ENCODE results near the gene GOLPH3. TPM values are rescaled to one million over a fixed set of nuclear protein-coding genes. Genes with fewer than 3 reads are reported as not detected.
A peak's percentile ranks its signal among the peaks of the same experiment; 100 is the strongest.

Gene GOLPH3
- total and polyA plus RNA-seq, 2 experiments from 2014 or later: 68.5 to 96.1 TPM

DNA sequence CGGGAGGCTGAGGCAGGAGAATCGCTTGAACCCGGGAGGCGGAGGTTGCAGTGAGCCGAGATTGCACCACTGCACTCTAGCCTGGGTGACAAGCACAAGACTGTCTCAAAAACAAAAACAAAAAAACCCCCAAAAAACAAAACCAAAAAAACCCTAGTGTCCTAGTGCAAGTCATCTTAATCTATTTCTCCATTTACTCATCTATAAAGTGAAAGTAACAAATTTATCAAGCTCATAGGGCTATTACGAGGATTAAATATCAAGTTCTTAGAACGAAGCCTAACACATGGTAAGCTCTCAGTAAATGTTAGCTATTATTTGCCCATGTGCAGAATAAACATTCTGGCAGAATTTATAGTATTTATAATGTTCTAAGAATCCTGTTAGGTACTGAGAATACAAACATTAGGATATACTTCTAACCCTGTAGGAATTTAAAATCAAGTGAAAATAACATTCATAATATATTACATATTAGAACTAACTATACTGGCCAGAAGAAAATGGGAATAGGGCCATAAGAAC is 45.0 kb downstream of the GOLPH3 start (continued):
- TF ChIP-seq, protein P1, sequence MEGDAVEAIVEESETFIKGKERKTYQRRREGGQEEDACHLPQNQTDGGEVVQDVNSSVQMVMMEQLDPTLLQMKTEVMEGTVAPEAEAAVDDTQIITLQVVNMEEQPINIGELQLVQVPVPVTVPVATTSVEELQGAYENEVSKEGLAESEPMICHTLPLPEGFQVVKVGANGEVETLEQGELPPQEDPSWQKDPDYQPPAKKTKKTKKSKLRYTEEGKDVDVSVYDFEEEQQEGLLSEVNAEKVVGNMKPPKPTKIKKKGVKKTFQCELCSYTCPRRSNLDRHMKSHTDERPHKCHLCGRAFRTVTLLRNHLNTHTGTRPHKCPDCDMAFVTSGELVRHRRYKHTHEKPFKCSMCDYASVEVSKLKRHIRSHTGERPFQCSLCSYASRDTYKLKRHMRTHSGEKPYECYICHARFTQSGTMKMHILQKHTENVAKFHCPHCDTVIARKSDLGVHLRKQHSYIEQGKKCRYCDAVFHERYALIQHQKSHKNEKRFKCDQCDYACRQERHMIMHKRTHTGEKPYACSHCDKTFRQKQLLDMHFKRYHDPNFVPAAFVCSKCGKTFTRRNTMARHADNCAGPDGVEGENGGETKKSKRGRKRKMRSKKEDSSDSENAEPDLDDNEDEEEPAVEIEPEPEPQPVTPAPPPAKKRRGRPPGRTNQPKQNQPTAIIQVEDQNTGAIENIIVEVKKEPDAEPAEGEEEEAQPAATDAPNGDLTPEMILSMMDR (conservative IDR thresholded peaks at IDR 0.05; ENCODE audit: low read depth in 2 of 2): no peak
- TF ChIP-seq EZH2 (IDR thresholded peaks at IDR 0.05; ENCODE audit: low read depth, unreplicated experiment): no peak

DNA sequence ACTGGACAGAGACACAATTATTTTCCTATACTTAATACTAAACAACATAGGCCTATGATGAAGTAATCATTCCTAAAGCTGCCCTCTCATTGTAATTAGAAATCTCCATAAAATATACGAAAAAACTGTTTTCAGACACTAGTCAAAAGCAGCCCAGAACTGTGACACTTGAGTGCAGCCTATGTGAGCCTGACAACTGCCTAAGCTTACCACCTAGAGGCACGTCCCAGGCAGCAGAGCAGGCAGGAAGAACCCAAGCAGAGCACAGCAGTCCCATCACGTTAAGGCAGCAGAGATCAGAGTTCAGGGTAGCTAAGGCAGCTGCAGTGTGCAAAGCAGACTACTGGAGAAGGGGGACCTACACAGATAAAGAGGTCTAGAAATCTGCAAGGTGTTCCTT is 46.4 kb downstream of the GOLPH3 start:
- H3K9me2 ChIP-seq (ENCODE audit: insufficient read depth): no peaks in the 10 kb centered on the region
- peaks cover 16% of the 10 kb centered on the region for H4K20me1 ChIP-seq (replicated peaks; ENCODE audit: insufficient read depth)
- H3K27me3 Mint-ChIP-seq (ENCODE audit: insufficient read depth, low read depth, poor library complexity): no peaks in the 10 kb centered on the region
- H3K4me1 ChIP-seq (ENCODE audit: insufficient read depth): no peaks in the 10 kb centered on the region
- no peak for TF ChIP-seq EZH2 (IDR thresholded peaks at IDR 0.05; ENCODE audit: low read depth, unreplicated experiment)
- TF ChIP-seq, protein P1 (conservative IDR thresholded peaks at IDR 0.05; ENCODE audit: low read depth in 2 of 2): no peak
- no peak for TF ChIP-seq ZNF114 (CRISPR knock-in tag; IDR thresholded peaks at IDR 0.05)
- TF ChIP-seq EZH2phosphoT487 (IDR thresholded peaks at IDR 0.05; ENCODE audit: unreplicated experiment): no peak
- TF ChIP-seq CREB1 (CRISPR knock-in tag; IDR thresholded peaks at IDR 0.05; ENCODE audit: low read depth): no peak
- no peak for TF ChIP-seq STAT1 (IDR thresholded peaks at IDR 0.05; ENCODE audit: unreplicated experiment)
- no peak overlapping the region for H3K4me2 ChIP-seq
- H3K4me3 Mint-ChIP-seq: no peak overlapping the region
- no peaks in the 10 kb centered on the region for H3F3A ChIP-seq (replicated peaks; ENCODE audit: low read depth)
- H3K27ac Mint-ChIP-seq: peak overlapping the region; percentile 9
- peaks cover 20% of the 10 kb centered on the region; the same call in 2 of the 3 replicates for H3K36me3 Mint-ChIP-seq (ENCODE audit: low read depth)
- peaks cover 82% of the 10 kb centered on the region for H3K79me2 ChIP-seq (replicated peaks; ENCODE audit: insufficient read depth)
- no peaks in the 10 kb centered on the region for H3K27me3 ChIP-seq (ENCODE audit: insufficient read depth)
- peak; percentile 19 for DNase-seq (ENCODE audit: low spot score)
- H3K9me3 Mint-ChIP-seq: no peaks in the 10 kb centered on the region
- H3K27ac ChIP-seq (ENCODE audit: low read depth): peak overlapping the region; percentile 30; the same call in 1 of the 2 replicates
- no peak overlapping the region for H2AFZ ChIP-seq
- peaks cover 6% of the 10 kb centered on the region; the same call in 1 of the 2 replicates for H3K36me3 ChIP-seq (ENCODE audit: insufficient read depth)
- peaks cover 22% of the 10 kb centered on the region for H3K4me1 Mint-ChIP-seq
- no peak overlapping the region for H3K4me3 ChIP-seq
- ATAC-seq: peak; percentile 86

DNA sequence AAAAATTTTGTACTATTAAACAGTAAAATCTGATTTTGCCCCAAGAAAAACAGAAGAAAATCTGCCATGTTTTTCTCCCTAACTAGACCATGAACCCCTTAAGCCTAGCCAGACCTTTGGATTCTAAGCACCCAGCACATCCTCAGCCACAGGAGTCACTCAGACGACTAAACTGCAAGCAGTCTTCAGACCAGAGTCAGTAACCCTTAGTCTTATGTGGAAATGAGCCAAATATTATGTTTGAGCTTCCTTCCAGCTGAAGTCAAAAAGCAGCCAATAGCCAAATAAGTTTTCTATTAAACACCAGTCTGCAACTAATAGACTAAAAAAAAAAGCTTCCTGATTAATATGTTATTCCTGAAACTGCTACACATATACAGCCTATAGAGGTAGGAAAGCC is 47.4 kb downstream of the GOLPH3 start:
- Histone ChIP-seq H3K79me2 (replicated peaks; ENCODE audit: insufficient read depth) (peaks cover 83% of the 10 kb centered on the region), H2AFZ (no peak overlapping the region), H3K4me3 (no peak overlapping the region), H4K20me1 (replicated peaks; ENCODE audit: insufficient read depth) (peaks cover 12% of the 10 kb centered on the region), H3F3A (replicated peaks; ENCODE audit: low read depth) (no peaks in the 10 kb centered on the region), H3K4me2 (no peak overlapping the region), H3K27me3 (ENCODE audit: insufficient read depth) (no peaks in the 10 kb centered on the region), H3K27ac (ENCODE audit: low read depth) (no peak overlapping the region), H3K9me2 (ENCODE audit: insufficient read depth) (no peaks in the 10 kb centered on the region), H3K4me1 (ENCODE audit: insufficient read depth) (no peaks in the 10 kb centered on the region), H3K36me3 (ENCODE audit: insufficient read depth) (peaks cover 6% of the 10 kb centered on the region; the same call in 1 of the 2 replicates)
- H3K27ac Mint-ChIP-seq: no peak overlapping the region
- no peak overlapping the region for H3K4me3 Mint-ChIP-seq
- H3K9me3 Mint-ChIP-seq: no peaks in the 10 kb centered on the region
- no peaks in the 10 kb centered on the region for H3K27me3 Mint-ChIP-seq (ENCODE audit: insufficient read depth, low read depth, poor library complexity)
- DNase-seq (ENCODE audit: low spot score) (no peak), ATAC-seq (no peak)
- H3K36me3 Mint-ChIP-seq (ENCODE audit: low read depth): peaks cover 20% of the 10 kb centered on the region; the same call in 2 of the 3 replicates
- H3K4me1 Mint-ChIP-seq: peaks cover 22% of the 10 kb centered on the region
- TF ChIP-seq EZH2phosphoT487 (IDR thresholded peaks at IDR 0.05; ENCODE audit: unreplicated experiment) (no peak), ZNF114 (CRISPR knock-in tag; IDR thresholded peaks at IDR 0.05) (no peak), STAT1 (IDR thresholded peaks at IDR 0.05; ENCODE audit: unreplicated experiment) (no peak), CREB1 (CRISPR knock-in tag; IDR thresholded peaks at IDR 0.05; ENCODE audit: low read depth) (no peak), EZH2 (IDR thresholded peaks at IDR 0.05; ENCODE audit: low read depth, unreplicated experiment) (no peak), NANOG (IDR thresholded peaks at IDR 0.05; ENCODE audit: borderline replicate concordance) (no peak), JUNB (IDR thresholded peaks at IDR 0.05; ENCODE audit: unreplicated experiment) (no peak), POLR2AphosphoS5 (IDR thresholded peaks at IDR 0.05; ENCODE audit: low read depth) (no peak)
- TF ChIP-seq, protein P2, sequence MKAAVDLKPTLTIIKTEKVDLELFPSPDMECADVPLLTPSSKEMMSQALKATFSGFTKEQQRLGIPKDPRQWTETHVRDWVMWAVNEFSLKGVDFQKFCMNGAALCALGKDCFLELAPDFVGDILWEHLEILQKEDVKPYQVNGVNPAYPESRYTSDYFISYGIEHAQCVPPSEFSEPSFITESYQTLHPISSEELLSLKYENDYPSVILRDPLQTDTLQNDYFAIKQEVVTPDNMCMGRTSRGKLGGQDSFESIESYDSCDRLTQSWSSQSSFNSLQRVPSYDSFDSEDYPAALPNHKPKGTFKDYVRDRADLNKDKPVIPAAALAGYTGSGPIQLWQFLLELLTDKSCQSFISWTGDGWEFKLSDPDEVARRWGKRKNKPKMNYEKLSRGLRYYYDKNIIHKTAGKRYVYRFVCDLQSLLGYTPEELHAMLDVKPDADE (IDR thresholded peaks at IDR 0.05): no peak
- TF ChIP-seq, protein P3, sequence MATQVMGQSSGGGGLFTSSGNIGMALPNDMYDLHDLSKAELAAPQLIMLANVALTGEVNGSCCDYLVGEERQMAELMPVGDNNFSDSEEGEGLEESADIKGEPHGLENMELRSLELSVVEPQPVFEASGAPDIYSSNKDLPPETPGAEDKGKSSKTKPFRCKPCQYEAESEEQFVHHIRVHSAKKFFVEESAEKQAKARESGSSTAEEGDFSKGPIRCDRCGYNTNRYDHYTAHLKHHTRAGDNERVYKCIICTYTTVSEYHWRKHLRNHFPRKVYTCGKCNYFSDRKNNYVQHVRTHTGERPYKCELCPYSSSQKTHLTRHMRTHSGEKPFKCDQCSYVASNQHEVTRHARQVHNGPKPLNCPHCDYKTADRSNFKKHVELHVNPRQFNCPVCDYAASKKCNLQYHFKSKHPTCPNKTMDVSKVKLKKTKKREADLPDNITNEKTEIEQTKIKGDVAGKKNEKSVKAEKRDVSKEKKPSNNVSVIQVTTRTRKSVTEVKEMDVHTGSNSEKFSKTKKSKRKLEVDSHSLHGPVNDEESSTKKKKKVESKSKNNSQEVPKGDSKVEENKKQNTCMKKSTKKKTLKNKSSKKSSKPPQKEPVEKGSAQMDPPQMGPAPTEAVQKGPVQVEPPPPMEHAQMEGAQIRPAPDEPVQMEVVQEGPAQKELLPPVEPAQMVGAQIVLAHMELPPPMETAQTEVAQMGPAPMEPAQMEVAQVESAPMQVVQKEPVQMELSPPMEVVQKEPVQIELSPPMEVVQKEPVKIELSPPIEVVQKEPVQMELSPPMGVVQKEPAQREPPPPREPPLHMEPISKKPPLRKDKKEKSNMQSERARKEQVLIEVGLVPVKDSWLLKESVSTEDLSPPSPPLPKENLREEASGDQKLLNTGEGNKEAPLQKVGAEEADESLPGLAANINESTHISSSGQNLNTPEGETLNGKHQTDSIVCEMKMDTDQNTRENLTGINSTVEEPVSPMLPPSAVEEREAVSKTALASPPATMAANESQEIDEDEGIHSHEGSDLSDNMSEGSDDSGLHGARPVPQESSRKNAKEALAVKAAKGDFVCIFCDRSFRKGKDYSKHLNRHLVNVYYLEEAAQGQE (IDR thresholded peaks at IDR 0.05; ENCODE audit: unreplicated experiment): no peak

All from GM23338 (cell line).